GM21786 (cell line): ENCODE data around the gene MAD1L1.

Experiments used
- ATAC-seq: cut with Tn5 transposase; IDR thresholded peaks from one replicate; pipeline ENCODE4 v1.9.1; 2021; ENCODE audit not compliant: unreplicated experiment

MAD1L1 gene

GRCh38 chr7:2142386-2142785 is 90.4 kb downstream of the MAD1L1 start:
- no peak for ATAC-seq

GRCh38 chr7:2141651-2142050 is 91.1 kb downstream of the MAD1L1 start:
- ATAC-seq, result no peak

GRCh38 chr7:2141021-2141410 is 91.7 kb downstream of the MAD1L1 start:
- no peak for ATAC-seq

- no peak for ATAC-seq
Observed at GRCh38 chr7:2140216-2141020, 92.3 kb downstream of the MAD1L1 start.

- no peak for ATAC-seq
Observed at GRCh38 chr7:2139004-2139699, 93.6 kb downstream of the MAD1L1 start.

- no peak for ATAC-seq
Observed at GRCh38 chr7:2138146-2138765, 94.5 kb downstream of the MAD1L1 start.

GRCh38 chr7:2134740-2135139 is 98.0 kb downstream of the MAD1L1 start:
- ATAC-seq, result no peak

- ATAC-seq, result no peak
Observed at GRCh38 chr7:2132243-2132642, 100.5 kb downstream of the MAD1L1 start.

- ATAC-seq, result no peak
Observed at GRCh38 chr7:2131800-2132199, 100.9 kb downstream of the MAD1L1 start.

- no peak for ATAC-seq
Observed at GRCh38 chr7:2131341-2131740, 101.4 kb downstream of the MAD1L1 start.

GRCh38 chr7:2130096-2130375 is 102.7 kb downstream of the MAD1L1 start:
- ATAC-seq, result no peak

- no peak for ATAC-seq
Observed at GRCh38 chr7:2129323-2130095, 103.2 kb downstream of the MAD1L1 start.

GRCh38 chr7:2128601-2129322 is 104.0 kb downstream of the MAD1L1 start:
- ATAC-seq, result no peak

GRCh38 chr7:2126621-2127020 is 106.1 kb downstream of the MAD1L1 start:
- ATAC-seq, result no peak

GRCh38 chr7:2125931-2126330 is 106.8 kb downstream of the MAD1L1 start:
- no peak for ATAC-seq

- ATAC-seq, result no peak
Observed at GRCh38 chr7:2124604-2125345, 108.0 kb downstream of the MAD1L1 start.

- ATAC-seq, result no peak
Observed at GRCh38 chr7:2123916-2124315, 108.8 kb downstream of the MAD1L1 start.

GRCh38 chr7:2123360-2123759 is 109.4 kb downstream of the MAD1L1 start:
- ATAC-seq, result no peak

- no peak for ATAC-seq
Observed at GRCh38 chr7:2122651-2123050, 110.1 kb downstream of the MAD1L1 start.
